GM19099 (cell line): Measurements from ENCODE around the gene ATP8A2.

ENCODE experiments used
- POLR2A ChIP-seq: IDR thresholded peaks from 3 replicates; pipeline ENCODE4 v1.6.1; 2011; ENCODE audit warnings: low read depth; ENCODE audit not compliant: insufficient read length; ENCODE audit errors: extremely low read depth

ATP8A2 gene

DNA sequence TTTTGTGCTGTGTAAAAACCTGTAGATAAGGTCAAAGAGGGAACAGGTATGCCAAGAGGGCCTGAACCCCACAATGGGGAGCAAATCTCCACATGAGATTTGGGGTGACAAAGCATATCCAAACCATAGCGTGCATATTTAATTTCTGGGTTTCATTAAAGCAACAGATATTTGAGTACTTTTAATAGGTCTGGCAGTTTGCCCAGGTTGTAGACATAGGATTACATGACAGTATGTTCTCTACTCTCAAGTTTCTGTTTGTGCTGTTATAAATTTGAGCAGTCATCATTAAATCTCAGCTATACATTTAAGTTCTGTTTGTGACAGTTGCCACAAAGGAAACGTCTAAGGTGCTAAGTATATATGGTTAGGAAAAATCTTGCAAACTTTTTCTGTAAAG is 236.4 kb downstream of the ATP8A2 start:
- no peak for TF ChIP-seq POLR2A

DNA sequence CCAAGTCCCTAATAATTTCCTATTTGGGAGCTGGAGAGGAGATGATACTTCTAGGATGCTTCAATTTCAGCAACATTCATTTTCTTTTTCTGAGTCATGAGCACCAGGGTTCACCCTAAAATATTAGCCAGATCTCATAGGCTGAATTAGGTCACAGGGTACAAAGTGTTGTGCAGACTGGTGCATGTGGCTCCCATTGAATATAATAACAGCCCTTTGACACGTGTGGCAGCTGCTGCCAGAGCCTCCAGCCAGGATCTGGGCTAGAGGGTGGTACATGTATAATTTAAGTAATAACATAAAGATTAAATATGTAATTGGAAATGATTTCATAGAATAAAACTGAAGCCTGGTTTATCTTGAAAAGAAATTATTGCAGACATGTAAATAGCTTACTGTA is 244.9 kb downstream of the ATP8A2 start:
- no peak for TF ChIP-seq POLR2A

DNA sequence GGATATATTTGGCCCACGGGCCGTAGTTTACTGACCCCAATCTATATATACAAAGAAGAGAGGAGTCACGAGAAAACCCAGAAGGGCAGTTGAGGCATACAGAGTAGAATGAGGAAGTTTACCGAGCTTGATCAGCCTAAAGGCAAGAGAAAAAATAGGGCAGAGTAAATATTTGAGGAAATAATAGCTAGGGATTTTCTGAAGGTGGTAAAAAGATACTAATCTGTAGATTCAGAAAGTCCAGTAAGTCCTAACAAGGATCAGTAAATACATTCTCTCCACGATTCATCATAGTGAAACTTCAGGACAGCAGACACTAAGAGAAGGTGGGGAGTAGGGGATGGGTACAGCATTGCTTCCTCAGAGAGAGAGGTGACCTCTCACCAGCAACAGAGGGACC is 248.1 kb downstream of the ATP8A2 start:
- TF ChIP-seq POLR2A = no peak

DNA sequence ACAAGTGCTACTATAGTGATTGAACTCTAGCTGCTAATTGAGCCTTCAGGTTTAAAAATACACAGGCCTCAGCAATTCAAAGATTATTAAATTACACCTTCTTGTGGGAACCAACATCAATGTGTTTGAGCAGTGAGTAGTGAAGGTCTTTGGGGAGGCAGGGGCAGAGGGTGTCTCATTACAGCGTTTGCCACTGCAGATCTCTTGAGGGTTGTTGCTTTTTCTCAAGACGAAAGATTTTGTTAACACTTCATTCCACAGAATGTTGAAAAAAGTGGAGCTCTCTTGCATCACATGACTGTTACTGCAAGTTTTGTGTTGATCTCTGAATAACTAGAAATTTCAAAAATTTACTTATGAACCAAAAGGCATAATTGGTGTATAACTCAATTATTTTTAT is 253.6 kb downstream of the ATP8A2 start:
- no peak for TF ChIP-seq POLR2A

DNA sequence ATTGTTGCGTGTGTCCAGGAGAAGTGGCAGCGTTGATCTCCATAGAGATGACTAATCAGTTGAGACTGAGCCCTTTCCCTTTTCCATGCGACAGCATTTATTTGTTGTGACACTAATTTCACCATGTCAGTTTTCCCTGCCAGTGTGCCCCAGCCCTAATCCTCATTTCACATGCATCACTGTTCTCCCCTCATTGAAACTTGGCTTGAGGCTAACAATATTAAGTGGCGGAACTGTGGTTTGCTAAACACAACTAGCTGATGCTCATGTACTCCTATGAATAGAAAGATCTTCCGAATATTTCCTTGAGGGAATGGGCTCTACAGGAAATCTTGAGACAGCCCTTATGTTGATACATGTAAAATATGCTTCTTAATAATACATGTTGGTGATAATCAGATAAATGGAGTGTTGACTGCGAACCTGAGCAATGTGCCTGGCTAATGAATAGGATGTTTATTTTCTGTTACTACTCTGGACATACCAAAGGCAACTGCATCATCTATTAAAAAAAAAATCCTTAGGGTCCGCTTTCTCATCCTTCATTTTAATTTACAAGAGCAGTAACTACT is 258.6 kb downstream of the ATP8A2 start:
- no peak for TF ChIP-seq POLR2A

DNA sequence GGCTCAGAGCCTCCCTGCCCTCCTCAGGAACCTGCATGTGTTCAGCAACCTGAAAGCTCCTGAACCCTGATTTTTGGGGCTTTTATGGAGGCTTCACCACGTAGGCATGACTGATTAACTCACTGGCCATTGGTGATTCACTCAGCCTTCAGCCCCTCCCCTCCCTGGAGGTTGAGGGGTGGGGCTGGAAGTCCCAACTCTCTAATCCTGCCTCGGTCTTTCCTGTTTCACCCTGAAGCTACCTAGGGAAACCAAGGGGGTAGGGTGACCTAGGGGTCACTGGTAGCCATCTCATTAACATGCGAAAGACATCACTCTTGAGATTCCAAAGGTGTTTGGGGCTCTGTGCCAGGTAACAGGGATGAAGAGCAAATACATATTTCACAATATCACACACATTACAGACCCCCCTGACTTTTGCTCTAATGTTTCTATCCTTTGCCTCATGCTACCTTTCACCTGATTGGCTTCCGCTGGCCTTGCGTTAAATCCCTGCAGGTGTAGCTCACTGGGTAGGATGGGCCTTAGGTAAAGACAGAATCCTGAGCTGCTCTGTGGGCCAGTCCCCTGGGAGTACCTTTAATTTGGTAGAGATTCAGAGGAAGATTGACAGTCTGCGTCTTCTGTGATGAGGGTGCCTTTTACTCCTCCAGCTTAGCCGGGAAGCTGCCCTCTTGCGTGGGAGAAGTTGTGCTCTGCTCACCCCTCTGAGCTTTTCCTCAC is 260.6 kb downstream of the ATP8A2 start:
- no peak for TF ChIP-seq POLR2A

DNA sequence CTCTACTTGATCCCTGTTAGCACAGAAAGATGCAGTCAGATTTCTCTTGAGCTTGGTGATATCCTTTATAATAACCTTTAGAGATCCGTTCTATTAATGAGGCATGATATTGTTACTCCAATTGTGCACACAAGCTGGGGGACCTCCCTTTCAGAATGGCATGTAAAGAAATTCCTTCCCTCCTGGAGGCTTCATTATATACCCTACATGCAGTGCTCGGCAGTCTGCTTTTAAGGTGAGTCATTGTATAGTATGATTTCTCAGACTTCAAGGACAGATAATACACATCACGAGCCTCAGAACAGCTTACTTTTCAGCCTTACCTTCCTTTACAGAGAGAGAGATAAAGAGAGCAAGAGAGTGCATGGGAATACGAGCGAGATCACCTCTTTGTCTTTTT is 261.3 kb downstream of the ATP8A2 start:
- TF ChIP-seq POLR2A = no peak

DNA sequence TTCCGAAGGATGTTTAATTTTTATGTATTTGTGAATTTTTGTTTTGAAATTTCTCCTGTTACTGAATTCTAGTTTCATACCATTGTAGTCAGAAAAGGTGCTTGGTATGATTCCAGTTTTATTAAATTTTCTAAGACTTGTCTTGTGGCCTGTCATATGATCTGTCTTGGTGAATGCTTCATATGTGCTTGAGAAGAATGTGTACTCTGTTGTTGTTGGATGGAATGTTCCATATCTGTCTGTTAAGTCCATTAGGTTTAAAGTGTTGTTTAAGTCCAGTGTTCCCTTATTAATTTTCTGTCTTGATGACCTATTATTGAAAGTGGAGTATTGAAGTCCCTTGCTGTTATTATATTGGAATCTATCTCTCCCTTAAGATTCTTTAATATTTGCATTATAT is 273.9 kb downstream of the ATP8A2 start:
- TF ChIP-seq POLR2A = no peak

DNA sequence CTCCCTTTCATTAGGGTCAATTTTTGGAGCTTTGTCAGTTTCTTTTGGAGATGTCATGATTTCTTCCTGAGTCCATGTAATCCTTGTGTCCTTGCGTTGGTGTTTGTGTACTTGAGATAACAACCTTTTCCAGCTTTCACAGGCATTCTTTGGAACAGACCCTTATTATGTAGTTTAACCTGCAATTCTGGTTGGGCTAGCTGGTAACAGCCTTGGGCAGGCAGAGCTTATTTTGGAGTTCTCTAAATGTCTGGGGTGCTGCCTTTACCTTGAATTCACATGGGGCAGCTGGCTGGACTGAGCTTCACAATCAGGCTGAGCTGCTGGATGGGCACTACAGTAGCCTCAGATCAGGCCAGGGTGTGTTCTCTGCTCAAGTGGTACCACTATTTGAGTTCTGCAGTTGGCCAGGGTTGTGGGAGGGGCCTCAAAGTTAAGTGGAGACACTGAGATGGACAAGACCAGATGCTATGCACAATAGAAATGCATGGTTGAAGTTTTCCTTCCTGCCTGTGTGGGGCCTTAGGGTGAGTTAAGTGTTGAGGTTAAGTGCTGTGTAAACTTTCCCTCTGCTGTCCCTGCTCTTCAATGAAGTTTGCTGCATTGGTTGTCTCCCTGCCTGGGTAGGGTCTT is 277.3 kb downstream of the ATP8A2 start:
- no peak for TF ChIP-seq POLR2A

DNA sequence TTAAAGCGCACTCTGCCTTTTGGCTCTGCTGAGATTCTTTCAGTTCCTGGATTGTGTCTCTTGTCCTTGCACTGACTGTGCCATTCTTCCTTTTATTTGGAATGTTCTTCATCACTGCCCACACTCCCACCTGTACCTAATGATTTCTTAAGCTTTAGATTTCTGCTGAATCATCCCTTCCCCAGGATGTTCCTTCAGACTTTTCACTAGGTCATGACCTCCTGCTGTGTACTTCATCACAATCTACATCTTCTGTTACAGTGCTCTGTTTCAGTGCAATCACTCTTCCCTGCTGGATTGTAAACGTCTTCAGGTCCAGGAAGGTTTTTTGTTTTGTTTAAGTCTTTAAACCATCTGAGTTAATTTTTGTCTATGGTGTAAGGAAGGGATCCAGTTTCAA is 281.0 kb downstream of the ATP8A2 start:
- no peak for TF ChIP-seq POLR2A

DNA sequence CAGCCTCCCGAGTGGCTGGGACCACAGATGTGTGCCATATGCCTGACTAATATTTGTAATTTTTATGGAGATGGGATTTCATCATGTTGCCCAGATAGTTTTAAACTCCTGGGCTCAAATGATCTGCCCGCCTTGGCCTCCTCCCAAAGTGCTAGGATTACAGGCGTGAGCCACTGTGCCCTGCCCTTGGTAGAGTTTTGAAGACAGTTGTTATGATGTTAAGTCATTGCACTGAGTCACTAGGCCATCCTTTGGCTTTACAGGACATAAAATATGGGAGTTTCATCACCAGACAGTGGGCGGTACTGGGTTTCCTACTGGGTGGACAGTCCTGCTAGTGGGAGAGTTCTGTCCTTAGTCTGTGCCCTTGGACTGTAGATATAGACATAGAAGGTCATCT is 282.5 kb downstream of the ATP8A2 start:
- TF ChIP-seq POLR2A = no peak

DNA sequence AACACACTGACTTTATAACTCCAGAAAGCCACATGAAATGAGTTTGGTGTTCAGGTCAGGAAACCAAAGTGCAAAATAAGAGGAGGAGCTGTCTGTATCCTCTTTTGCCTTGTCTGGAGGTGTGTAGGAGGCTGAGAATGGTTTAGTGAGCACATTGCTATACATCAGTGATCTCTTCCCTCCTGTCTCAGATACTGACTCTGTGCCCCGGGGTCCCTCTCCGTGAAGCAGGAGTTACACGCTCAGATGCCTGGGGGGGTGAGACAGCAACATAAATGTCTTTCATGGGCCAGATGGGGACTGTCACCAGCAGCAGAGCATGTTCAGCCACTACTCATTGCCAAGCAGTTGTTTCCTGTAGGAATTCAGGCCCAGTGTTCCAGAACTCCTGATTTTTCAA is 285.4 kb downstream of the ATP8A2 start:
- TF ChIP-seq POLR2A = no peak

DNA sequence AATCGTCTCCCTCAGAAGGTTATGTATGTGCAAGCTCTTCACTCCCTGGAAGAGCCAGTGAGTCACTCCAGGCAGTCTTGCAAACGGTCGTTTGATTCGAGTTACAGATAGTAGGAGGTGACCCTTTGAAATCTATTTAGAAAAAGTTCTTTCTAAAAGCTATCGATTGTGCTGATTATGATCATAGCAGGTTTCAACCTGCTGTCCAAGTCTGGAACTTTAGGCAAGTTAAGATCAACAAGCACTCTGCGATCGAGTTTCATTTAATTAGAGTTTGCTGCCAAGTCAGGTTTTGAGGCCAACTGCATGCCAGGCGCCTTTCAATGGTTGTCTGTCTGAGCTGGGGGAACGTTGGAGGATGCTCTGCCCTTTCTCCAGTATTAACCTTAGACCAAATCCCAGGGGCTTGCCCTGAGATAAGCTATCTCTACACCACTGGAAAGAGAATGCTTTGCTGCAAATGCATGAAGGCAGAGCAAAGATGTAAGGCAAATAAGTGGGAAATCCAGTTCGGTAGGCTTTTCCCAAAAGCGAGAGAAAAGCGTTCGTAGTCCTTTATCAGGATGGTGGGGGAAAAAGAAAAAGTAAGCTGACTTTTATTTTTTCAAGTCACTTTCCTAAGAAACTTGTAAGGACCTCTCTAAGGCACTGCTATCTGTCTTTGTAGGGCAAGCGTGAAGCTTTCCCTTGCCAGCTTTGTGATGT is 287.5 kb downstream of the ATP8A2 start:
- no peak for TF ChIP-seq POLR2A

DNA sequence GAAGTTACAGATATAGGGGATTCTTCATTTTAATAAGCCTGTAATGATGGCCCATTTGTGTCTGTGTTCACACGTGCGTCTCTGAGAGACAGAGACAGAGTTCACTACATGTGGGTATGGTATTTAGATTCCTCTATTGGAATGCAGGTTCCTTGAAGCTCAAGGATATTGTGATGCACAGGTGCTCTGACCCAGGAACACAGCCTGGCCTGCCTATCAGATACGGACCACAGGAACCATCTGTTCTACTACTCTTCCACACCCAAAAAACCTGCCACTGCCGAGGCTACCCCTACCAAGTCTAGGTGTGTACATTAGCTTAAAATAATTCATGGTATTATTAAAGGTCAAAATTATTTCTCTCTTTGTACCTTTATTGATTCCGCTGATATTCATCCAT is 289.2 kb downstream of the ATP8A2 start:
- TF ChIP-seq POLR2A = no peak

DNA sequence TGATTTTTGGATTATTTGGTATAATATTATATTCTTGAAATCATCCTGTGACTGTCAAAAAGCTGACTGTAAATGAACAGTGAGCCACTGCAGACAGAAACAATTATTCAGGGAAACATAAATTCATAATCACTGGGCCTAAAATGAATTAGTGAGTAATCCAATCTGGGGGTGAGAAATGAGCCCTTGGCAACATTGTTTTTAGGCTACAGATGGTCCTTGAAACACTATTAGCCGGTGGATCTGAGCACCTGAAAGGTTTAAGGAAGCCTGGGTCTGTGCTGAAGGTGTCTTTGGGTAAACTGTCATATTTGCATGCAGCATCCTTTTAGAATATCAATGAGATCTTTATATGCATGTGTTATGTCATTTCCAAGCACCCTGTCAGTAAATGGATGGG is 290.7 kb downstream of the ATP8A2 start:
- no peak for TF ChIP-seq POLR2A

DNA sequence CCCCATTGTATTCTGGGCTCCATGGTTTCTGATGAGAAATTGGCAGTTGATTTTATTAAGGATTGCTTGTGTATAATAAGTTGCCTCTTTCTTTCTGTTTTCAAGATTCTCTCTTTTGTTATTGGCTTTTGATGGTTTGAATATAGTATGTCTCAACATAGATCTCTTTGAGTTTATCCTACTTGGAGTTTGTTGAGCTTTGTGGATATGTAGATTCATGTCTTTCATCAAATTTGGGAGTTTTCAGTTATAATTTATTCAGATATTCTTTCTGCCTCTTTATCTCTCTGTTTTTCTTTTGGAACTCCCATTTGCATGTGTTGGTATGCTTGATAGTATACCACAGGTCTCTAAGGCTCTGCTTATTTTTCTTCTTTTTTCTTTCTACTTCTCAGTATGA is 296.6 kb downstream of the ATP8A2 start:
- TF ChIP-seq POLR2A = no peak
